AG04450 (cell line): ENCODE measurements around the gene RAX2. TPM values are rescaled to one million over a fixed set of nuclear protein-coding genes. Genes with fewer than 3 reads are reported as not detected.

Experiments
- CTCF ChIA-PET: fragments of 300-600, 350-600 bp; formaldehyde crosslinking; extraction: SDS; loops from one replicate; lab custom pipeline; 2022; ENCODE audit warnings: antibody characterized with exemption, inconsistent platforms; lab: Charles Lee
- POLR2A ChIA-PET: fragments of 350-600 bp; formaldehyde crosslinking; extraction: SDS; loops from one replicate; lab custom pipeline; 2021; ENCODE audit warnings: antibody characterized with exemption, inconsistent platforms; lab: Yijun Ruan, JAX
- DNase-seq: peaks from one replicate; pipeline ENCODE4 v3.0.0-alpha.2; 2011; ENCODE audit warnings: low read depth, low spot score
- H3K27ac ChIP-seq: one replicate; pipeline ENCODE4 v1.5.1; 2012; ENCODE audit warnings: low read depth, low read length, control low read depth
- H3K27me3 ChIP-seq: one replicate; pipeline ENCODE4 v1.6.0; 2012; ENCODE audit warnings: low read length; ENCODE audit not compliant: control insufficient read depth, insufficient read depth
- H3K4me3 ChIP-seq: 2 replicates; pipeline ENCODE4 v1.5.1; 2011; ENCODE audit warnings: mild to moderate bottlenecking, low read depth, low read length, control low read depth
- H3K9me3 ChIP-seq: 2 replicates; pipeline ENCODE4 v1.5.1; 2012; ENCODE audit warnings: low read length; ENCODE audit not compliant: control insufficient read depth, insufficient read depth
- polyA minus RNA-seq: library from RNA; depleted of rRNA, polyadenylated mRNA; stranded (reverse); fragments of >200 nt; gene quantifications from 2 replicates; pipeline ENCODE4 v1.2.3, GENCODE V29; 2011; rRNA and poly(A)+ RNA removed
- polyA plus RNA-seq: library from polyadenylated mRNA; depleted of rRNA; stranded (reverse); fragments of >200 nt; gene quantifications from 2 replicates; pipeline ENCODE4 v1.2.3, GENCODE V29; 2011; rRNA removed
- TF ChIP-seq, protein P1 (sequence below): IDR thresholded peaks from 2 replicates; pipeline ENCODE4 v1.5.1; 2011; ENCODE audit warnings: low read depth, low read length, control low read depth, inconsistent platforms

The RAX2 gene
- not detected in 2 replicates for polyA plus RNA-seq
- polyA minus RNA-seq = not detected in 2 replicates

DNA sequence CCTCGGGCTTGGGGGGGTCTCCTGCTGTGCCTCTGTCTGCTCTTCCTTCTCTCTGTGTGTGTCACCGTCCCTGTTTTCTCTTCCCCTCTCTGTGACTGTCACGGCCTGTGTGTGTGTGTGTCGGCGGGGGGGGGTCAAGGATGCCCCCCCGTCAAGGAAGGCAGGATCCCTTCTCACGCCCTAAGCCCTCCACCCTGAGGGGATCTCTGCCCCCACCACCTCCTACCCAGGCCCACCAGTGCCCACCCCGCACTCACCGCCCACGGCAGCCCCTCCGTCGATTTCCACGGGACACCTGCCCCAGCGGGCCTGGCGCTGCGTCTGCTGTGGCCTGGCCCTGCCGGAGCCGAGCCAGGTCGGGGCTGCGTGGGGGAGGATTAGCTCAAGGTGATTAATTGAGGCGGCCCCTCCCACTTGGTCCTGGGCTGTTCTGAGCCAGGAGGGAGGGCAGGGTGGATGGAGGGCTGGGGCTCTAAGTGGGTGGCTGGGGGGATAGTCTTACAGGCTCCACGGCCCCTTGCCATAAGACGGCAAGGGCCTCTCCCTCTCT is at the start of gene RAX2:
TSS of gene RAX2 (minus strand) at position 323 of the 550 bp plus-strand sequence. CDS start 486 bp downstream, outside the sequence.
- no peak for DNase-seq
- ChIA-PET POLR2A (no interaction called here), CTCF (no interaction called here)
- Histone ChIP-seq H3K9me3 (no peaks in the 10 kb centered on the region; the same call in 1 of the 2 replicates), H3K4me3 (no peak within 1 kb of the TSS), H3K27ac (no peak within 1 kb of the TSS), H3K27me3 (peaks cover 4% of the 10 kb centered on the region)
- TF ChIP-seq, protein P1, sequence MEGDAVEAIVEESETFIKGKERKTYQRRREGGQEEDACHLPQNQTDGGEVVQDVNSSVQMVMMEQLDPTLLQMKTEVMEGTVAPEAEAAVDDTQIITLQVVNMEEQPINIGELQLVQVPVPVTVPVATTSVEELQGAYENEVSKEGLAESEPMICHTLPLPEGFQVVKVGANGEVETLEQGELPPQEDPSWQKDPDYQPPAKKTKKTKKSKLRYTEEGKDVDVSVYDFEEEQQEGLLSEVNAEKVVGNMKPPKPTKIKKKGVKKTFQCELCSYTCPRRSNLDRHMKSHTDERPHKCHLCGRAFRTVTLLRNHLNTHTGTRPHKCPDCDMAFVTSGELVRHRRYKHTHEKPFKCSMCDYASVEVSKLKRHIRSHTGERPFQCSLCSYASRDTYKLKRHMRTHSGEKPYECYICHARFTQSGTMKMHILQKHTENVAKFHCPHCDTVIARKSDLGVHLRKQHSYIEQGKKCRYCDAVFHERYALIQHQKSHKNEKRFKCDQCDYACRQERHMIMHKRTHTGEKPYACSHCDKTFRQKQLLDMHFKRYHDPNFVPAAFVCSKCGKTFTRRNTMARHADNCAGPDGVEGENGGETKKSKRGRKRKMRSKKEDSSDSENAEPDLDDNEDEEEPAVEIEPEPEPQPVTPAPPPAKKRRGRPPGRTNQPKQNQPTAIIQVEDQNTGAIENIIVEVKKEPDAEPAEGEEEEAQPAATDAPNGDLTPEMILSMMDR = no peak

DNA sequence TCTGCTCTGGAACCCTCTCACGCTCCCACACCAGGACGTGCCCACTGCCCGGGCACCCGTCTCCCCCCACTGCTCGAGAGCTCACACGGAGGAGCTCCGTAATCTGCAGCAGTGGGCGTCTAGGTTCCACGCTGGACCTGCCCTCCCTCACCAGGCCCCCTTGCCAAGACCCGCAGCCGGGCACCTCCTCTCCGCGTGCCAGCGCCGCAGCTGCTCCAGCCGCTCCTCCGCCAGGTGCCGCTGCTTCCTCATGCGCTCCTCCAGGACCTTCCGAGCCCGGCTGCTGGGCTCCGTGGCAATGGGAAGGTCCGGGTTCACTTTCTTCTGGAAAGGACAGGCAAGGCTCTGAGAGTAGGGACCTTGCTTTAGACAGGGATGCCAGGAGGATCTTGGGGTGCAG is 49.1 kb upstream of the RAX2 start:
- ChIA-PET POLR2A (no interaction called here), CTCF (no interaction called here)
- H3K4me3 ChIP-seq = no peak overlapping the region
- DNase-seq = no peak
- no peak overlapping the region for H3K27ac ChIP-seq
- H3K27me3 ChIP-seq = peaks cover 12% of the 10 kb centered on the region
- TF ChIP-seq, protein P1 = no peak
- H3K9me3 ChIP-seq = peaks cover 3% of the 10 kb centered on the region; the same call in 1 of the 2 replicates

DNA sequence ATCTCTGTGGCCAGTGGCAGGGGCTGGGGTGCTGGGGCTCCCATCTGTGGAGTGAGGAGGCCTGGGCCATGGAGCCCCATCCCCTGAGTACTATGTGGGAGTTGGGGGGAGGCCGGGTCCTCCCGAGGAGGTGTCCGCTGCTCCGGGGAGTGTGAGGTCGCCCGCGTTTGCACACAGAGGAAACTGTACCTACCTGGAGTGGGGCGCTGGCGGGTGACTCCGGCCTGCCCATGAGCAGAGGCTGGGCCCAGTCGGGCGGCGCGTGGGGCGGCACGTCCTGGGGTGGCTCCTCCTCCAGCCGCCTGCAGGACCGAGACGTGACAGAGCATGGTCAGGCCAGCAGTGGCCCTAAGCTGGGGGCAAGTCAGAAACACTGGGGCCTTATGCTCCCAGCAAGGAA is 48.0 kb upstream of the RAX2 start:
- Histone ChIP-seq H3K27ac (no peak overlapping the region), H3K9me3 (peaks cover 3% of the 10 kb centered on the region; the same call in 1 of the 2 replicates), H3K27me3 (peaks cover 12% of the 10 kb centered on the region), H3K4me3 (no peak overlapping the region)
- POLR2A ChIA-PET = no interaction called here
- no peak for DNase-seq
- TF ChIP-seq, protein P1 = no peak
- CTCF ChIA-PET = no interaction called here

DNA sequence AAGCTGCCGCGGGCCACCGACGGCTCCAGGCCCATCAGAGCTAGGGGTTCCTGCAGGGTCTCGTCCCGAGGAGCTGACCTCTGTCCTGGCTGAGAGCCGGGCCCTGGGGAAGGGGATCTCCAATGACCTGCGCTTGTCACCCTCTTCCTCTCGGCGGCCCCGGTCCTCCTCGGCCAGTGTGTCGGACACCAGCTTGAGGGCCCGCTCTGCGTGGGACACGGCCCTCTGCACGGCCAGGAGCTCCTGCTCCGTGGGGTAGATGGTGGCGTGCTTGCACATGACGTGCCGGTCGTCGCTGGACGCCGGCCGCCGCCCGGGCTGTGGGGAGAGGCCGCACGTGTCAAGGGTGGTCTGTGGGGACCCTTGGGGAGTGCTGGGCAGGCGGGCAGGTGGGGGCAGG is 46.9 kb upstream of the RAX2 start:
- peaks cover 12% of the 10 kb centered on the region for H3K27me3 ChIP-seq
- CTCF ChIA-PET = no interaction called here
- TF ChIP-seq, protein P1 = no peak
- POLR2A ChIA-PET = no interaction called here
- DNase-seq = no peak
- H3K9me3 ChIP-seq = peaks cover 3% of the 10 kb centered on the region; the same call in 1 of the 2 replicates
- no peak overlapping the region for H3K4me3 ChIP-seq
- H3K27ac ChIP-seq = no peak overlapping the region

DNA sequence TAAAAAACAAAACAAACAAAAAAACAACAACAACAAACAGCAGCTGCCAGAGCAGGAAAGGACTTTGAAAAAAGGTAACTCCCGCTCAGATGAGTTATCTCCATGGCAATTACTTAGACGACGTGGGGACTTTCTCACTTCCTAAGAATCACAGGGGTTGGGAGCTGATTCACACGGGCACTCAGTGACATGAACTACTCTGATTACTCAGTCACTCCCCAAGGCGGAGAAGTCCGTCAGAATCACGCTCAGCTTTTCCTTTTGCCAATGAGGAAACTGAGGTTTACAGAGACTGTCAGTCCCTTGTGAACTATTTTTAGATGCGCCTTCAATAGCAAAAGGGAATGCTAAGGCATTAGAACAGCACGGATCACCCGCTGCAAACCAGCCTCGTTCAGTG is 46.4 kb upstream of the RAX2 start:
- peaks cover 12% of the 10 kb centered on the region for H3K27me3 ChIP-seq
- ChIA-PET CTCF (no interaction called here), POLR2A (interaction anchor here (0.5 to 0.6 kb wide), 2 partner anchors 53 to 240 kb away, joined by 3 read pairs; no protein-coding TSS in a partner anchor)
- peaks cover 3% of the 10 kb centered on the region; the same call in 1 of the 2 replicates for H3K9me3 ChIP-seq
- DNase-seq = no peak
- no peak overlapping the region for H3K27ac ChIP-seq
- TF ChIP-seq, protein P1 = no peak
- no peak overlapping the region for H3K4me3 ChIP-seq
